Astrocyte (in vitro differentiated cells and primary cell): ENCODE measurements around the gene ZNF22. TPM values are rescaled to one million over a fixed set of nuclear protein-coding genes. Genes with fewer than 3 reads are reported as not detected.

Source experiments
- DNase-seq: peaks from one replicate; pipeline ENCODE4 v3.0.0-alpha.2; 2010; ENCODE audit warnings: low read depth
- FAIRE-seq: peaks from 2 replicates; lab custom pipeline; 2011; peaks lifted over from hg19 to GRCh38; lab: Jason Lieb, UNC
- H2AFZ ChIP-seq: 2 replicates; pipeline ENCODE4 v1.6.0; 2012; ENCODE audit warnings: low read depth, low read length, inconsistent platforms
- H3K27ac ChIP-seq: 2 replicates; pipeline ENCODE4 v1.5.1; 2011; ENCODE audit warnings: low read depth, low read length, inconsistent platforms
- H3K27me3 ChIP-seq: 2 replicates; pipeline ENCODE4 v1.6.0; 2011; ENCODE audit warnings: low read length, inconsistent platforms; ENCODE audit not compliant: insufficient read depth
- H3K36me3 ChIP-seq: 2 replicates; pipeline ENCODE4 v1.5.1; 2011; ENCODE audit warnings: low read length, inconsistent platforms; ENCODE audit not compliant: insufficient read depth
- H3K4me1 ChIP-seq: 2 replicates; pipeline ENCODE4 v1.5.1; 2011; ENCODE audit warnings: low read length, inconsistent platforms; ENCODE audit not compliant: insufficient read depth
- H3K4me2 ChIP-seq: 2 replicates; pipeline ENCODE4 v1.6.0; 2012; ENCODE audit warnings: low read length, inconsistent platforms
- H3K4me3 ChIP-seq: 2 replicates; pipeline ENCODE4 v1.5.1; 2011; ENCODE audit warnings: low read depth, mild to moderate bottlenecking, low read length, inconsistent platforms; ENCODE audit not compliant: insufficient read depth
- H3K79me2 ChIP-seq: 2 replicates; pipeline ENCODE4 v1.6.0; 2012; ENCODE audit warnings: mild to moderate bottlenecking, low read length, inconsistent platforms; ENCODE audit not compliant: insufficient read depth
- H3K9ac ChIP-seq: 2 replicates; pipeline ENCODE4 v1.6.0; 2012; ENCODE audit warnings: mild to moderate bottlenecking, low read length, inconsistent platforms
- H3K9me3 ChIP-seq: 2 replicates; pipeline ENCODE4 v1.5.1; 2012; ENCODE audit warnings: low read depth, mild to moderate bottlenecking, low read length, inconsistent platforms; ENCODE audit not compliant: insufficient read depth
- H4K20me1 ChIP-seq: 2 replicates; pipeline ENCODE4 v1.6.0; 2012; ENCODE audit warnings: low read length, inconsistent platforms; ENCODE audit not compliant: insufficient read depth
- H3K27ac Mint-ChIP-seq: one replicate; pipeline ENCODE4 v1.8.0; 2021; ENCODE audit warnings: mild to moderate bottlenecking, mixed read lengths; ENCODE audit not compliant: unreplicated experiment
- H3K27me3 Mint-ChIP-seq: one replicate; pipeline ENCODE4 v1.8.0; 2021; ENCODE audit warnings: low read depth, mixed read lengths; ENCODE audit not compliant: unreplicated experiment
- H3K36me3 Mint-ChIP-seq: one replicate; pipeline ENCODE4 v1.8.0; 2021; ENCODE audit warnings: low read depth, mixed read lengths; ENCODE audit not compliant: unreplicated experiment
- H3K4me1 Mint-ChIP-seq: one replicate; pipeline ENCODE4 v1.8.0; 2021; ENCODE audit warnings: low read depth, mixed read lengths; ENCODE audit not compliant: unreplicated experiment
- H3K4me3 Mint-ChIP-seq: one replicate; pipeline ENCODE4 v1.8.0; 2021; ENCODE audit warnings: mild to moderate bottlenecking, moderate library complexity, mixed read lengths; ENCODE audit not compliant: unreplicated experiment
- H3K9me3 Mint-ChIP-seq: one replicate; pipeline ENCODE4 v1.8.0; 2021; ENCODE audit warnings: mild to moderate bottlenecking, mixed read lengths; ENCODE audit not compliant: unreplicated experiment
- CTCF ChIP-seq: IDR thresholded peaks from 2 replicates; pipeline ENCODE4 v1.5.1; 2011; ENCODE audit warnings: low read depth, mild to moderate bottlenecking, inconsistent platforms, low read length, moderate library complexity; ENCODE audit not compliant: insufficient read depth
- EZH2 ChIP-seq: IDR thresholded peaks from 2 replicates; pipeline ENCODE4 v1.6.1; 2012; ENCODE audit warnings: mild to moderate bottlenecking, low read length, inconsistent platforms; ENCODE audit not compliant: insufficient read depth
- total RNA-seq: library from RNA; stranded (reverse); gene quantifications from 2 replicates; pipeline ENCODE4 v1.2.1, GENCODE V29; 2021

Gene ZNF22
- total RNA-seq, 1 donor from 2014 or later, result 12.0 TPM

GRCh38 chr10:45040921-45041542 lies 40.3 kb downstream of the ZNF22 start:
- no peaks in the 10 kb centered on the region for H3K4me1 ChIP-seq
- no peaks in the 10 kb centered on the region for H3K9me3 ChIP-seq
- Mint-ChIP-seq H3K4me3 (no peak overlapping the region), H3K4me1 (peaks cover 8% of the 10 kb centered on the region), H3K27ac (peak overlapping the region; percentile 82), H3K27me3 (peaks cover under 1% of the 10 kb centered on the region), H3K36me3 (no peaks in the 10 kb centered on the region), H3K9me3 (no peaks in the 10 kb centered on the region)
- no peak overlapping the region for H2AFZ ChIP-seq
- peak; percentile 13 for FAIRE-seq
- H3K79me2 ChIP-seq, result no peaks in the 10 kb centered on the region
- no peak overlapping the region for H3K4me3 ChIP-seq
- H3K27me3 ChIP-seq, result no peaks in the 10 kb centered on the region
- TF ChIP-seq CTCF (no peak), EZH2 (no peak)
- H4K20me1 ChIP-seq, result no peaks in the 10 kb centered on the region
- no peaks in the 10 kb centered on the region for H3K36me3 ChIP-seq
- no peak overlapping the region for H3K9ac ChIP-seq
- no peak overlapping the region for H3K27ac ChIP-seq
- DNase-seq, result no peak
- H3K4me2 ChIP-seq, result no peak overlapping the region

- H3K9me3 ChIP-seq, result no peaks in the 10 kb centered on the region
- no peak overlapping the region for H3K9ac ChIP-seq
- no peaks in the 10 kb centered on the region for H3K36me3 ChIP-seq
- no peaks in the 10 kb centered on the region for H3K79me2 ChIP-seq
- no peak for TF ChIP-seq CTCF
- TF ChIP-seq EZH2, result no peak
- no peak overlapping the region for H3K4me2 ChIP-seq
- Mint-ChIP-seq H3K4me3 (no peak overlapping the region), H3K9me3 (no peaks in the 10 kb centered on the region), H3K27me3 (no peaks in the 10 kb centered on the region), H3K36me3 (no peaks in the 10 kb centered on the region), H3K4me1 (peaks cover 8% of the 10 kb centered on the region), H3K27ac (no peak overlapping the region)
- H3K4me3 ChIP-seq, result no peak overlapping the region
- FAIRE-seq (no peak), DNase-seq (no peak)
- H3K4me1 ChIP-seq, result no peaks in the 10 kb centered on the region
- no peaks in the 10 kb centered on the region for H4K20me1 ChIP-seq
- H2AFZ ChIP-seq, result no peak overlapping the region
- no peak overlapping the region for H3K27ac ChIP-seq
- no peaks in the 10 kb centered on the region for H3K27me3 ChIP-seq
Measured at GRCh38 chr10:45044290-45044689, 43.6 kb downstream of the ZNF22 start.

GRCh38 chr10:45050551-45051235 lies 50.0 kb downstream of the ZNF22 start:
- FAIRE-seq (no peak), DNase-seq (no peak)
- Mint-ChIP-seq H3K4me1 (no peaks in the 10 kb centered on the region), H3K36me3 (no peaks in the 10 kb centered on the region), H3K4me3 (no peak overlapping the region), H3K27me3 (no peaks in the 10 kb centered on the region), H3K9me3 (no peaks in the 10 kb centered on the region), H3K27ac (no peak overlapping the region)
- no peaks in the 10 kb centered on the region for H4K20me1 ChIP-seq
- no peak for TF ChIP-seq EZH2
- TF ChIP-seq CTCF, result no peak
- H3K4me3 ChIP-seq, result no peak overlapping the region
- H3K27ac ChIP-seq, result no peak overlapping the region
- no peaks in the 10 kb centered on the region for H3K9me3 ChIP-seq
- no peaks in the 10 kb centered on the region for H3K36me3 ChIP-seq
- H3K4me1 ChIP-seq, result no peaks in the 10 kb centered on the region
- no peaks in the 10 kb centered on the region for H3K27me3 ChIP-seq
- H3K79me2 ChIP-seq, result no peaks in the 10 kb centered on the region
- H3K9ac ChIP-seq, result no peak overlapping the region
- H3K4me2 ChIP-seq, result no peak overlapping the region
- no peak overlapping the region for H2AFZ ChIP-seq
